CD1c-positive myeloid dendritic cell (primary cell): Measurements from ENCODE around the gene TNNT2.

Experiments
- DNase-seq: peaks from one replicate; pipeline ENCODE4 v3.0.0-alpha.2; 2016; ENCODE audit errors: extremely low spot score

TNNT2 gene

DNA sequence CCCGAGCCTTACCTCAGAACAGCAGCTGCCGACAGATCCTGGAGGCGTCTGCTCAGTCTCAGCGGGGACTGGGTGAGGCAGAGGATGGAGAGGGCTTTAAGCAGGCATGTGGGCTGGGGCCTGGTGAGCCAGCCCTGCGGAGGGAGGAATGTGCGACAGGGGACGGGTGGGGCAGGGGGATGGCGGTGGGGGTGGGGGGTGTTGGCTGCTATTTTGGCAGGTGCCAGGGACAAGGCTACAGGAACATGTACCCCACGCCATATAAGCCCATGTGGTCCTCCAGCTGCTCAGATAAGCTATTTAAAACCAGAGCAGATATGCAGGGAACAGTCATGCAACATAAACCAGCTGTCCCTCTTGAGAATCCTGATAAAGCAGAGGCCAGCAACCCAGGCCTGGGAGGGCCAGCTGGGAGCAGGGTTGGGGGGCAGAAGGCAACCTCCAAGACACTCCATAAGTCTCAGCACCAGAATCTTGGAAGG, at the start of gene TNNT2:
Gene TNNT2 (minus strand): TSS at position 70 of the 482 bp plus-strand sequence. CDS start 4,426 bp downstream, outside the sequence.
- no peak for DNase-seq

DNA sequence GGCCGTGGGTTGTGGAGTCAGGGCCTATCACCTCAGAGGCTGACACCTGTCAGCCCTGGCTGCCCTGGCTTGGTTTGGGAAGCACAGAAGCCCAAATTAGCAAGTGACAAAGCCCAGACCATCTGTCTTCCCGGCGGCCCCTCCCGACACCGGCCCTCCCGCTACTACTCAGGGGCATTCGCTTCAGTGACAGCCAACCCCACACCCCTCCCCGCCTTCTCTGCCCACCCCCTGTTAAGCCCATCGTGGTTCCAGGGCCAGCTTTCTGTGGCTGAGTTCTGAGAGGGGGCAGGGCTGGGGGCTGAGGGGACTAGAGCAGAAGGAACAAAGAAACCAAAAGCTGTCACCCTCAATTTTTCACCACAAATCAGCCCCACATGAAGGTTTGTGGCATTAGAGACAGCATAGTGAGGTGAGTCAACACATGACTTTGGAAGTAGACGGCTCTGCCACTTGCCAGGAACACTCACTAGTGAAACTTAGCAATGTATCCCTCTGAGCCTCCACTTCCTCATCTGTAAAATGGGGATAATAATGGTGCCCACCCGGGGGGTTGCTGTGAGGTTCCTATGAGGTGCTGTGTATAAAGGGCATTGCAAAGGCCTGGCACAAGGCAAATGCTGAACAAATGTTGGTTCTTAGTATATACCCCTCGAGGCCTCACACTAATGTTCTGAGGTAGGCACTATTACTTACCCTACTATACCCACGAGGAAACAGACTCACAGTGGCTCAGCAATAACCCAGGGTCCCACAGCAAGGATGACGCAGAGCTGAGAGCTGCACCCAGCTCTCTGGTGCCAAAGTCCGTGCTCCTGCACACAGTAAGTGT, 49.2 kb upstream of the TNNT2 start:
- DNase-seq = no peak

DNA sequence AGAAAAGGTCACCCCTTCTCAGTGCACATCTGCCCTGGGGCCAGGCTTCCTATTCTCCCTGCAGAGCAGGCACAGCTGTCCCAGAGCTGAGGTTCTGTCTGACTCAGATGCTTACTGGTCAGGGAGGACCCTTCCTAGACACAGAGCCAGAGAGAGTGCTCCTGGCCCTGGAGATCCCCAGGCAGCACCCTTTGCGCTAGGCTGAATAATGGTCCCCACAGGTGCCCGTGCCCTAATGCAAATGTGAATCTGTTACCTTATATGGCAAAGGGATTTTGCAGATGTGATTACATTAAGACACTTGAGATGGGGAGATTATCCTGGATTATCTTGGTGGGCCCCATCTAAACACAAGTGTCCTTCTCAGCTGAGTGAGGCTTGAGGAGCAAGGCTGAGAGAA, 46.7 kb upstream of the TNNT2 start:
- DNase-seq = no peak

DNA sequence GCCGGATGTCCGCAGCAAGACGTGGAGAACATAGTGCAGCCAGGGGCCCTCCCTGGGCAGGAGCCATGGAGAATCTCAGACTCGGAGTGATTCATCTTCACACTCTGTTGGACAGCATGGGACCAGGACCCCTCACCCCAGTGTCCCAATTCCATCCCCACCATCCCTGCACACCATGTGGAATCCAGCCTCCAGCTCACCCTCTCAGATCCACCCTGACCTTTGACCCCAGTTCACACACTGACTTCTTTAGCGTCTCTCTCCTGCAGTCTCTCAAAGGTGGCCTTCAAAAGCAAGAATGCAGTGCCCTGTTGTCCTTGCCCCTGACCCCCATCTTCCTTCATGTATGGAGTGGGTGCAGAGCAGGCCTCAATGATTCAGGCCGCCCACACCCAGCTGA, 46.2 kb upstream of the TNNT2 start:
- no peak for DNase-seq

DNA sequence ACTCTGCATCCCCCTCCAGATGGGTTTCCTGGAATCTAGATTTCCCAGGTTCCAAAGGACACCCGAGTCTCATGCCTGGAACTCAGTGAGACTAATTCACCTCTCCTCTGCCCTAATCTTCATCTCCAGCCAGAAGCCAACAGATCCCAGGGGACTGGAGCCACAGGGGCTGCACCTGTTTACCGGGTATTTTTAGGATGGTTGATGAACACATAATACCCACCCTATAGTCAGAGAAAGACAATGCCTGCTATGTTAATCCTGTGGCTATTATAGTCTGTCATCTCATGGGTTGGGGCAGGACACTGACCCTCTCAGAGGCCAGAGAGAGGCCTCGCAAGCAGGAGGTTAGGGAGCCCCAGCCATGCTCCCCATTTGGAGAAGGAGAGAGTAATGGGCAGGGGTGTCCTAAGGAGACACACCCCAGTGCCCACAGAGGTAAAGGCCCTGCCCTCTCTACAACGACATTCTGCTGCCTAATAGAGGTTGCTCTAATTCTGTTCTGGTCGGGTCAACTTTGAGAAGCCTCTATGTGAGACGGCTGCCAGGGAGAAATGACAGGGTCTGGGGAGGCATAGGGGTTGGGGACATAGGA, 45.1 kb upstream of the TNNT2 start:
- no peak for DNase-seq

DNA sequence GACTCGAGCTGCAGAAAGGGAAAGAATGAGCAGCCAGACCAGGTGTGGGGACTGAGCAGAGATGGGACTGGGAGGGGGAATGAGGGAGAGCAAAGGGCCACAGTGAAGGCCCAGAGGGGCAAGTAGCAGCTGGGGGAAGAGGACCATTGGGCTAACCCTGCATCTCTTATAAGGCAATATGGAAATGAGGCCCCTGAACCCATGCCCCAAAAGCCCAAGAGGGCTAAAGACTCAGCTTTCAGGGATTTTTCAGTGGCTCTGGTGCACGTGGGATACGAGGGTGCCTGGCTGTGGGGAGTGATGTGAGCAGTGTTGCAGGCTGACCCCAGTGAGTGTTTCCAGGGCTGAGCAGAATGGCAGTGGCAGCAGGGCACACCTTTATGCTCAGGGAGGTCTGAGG, 44.5 kb upstream of the TNNT2 start:
- no peak for DNase-seq

DNA sequence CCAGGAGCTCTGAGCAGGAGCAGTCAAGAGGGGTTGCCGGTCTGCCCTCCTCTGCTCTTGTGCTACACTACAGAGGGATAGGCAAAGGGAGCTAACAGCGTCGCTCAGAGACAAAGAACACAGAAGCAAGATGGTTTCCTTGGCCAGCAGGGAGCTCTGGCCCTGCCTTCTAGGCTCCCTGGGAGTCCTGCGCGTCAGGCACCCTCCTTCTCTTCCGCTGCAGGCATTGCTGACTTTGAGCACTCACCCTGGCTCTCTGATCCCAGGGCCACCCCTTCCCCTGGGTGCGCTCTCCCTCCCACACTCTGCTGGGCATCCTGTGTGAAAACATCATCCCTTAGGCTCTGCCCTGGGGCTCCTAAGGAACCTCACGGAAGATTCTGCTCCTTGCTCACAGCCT, 43.6 kb upstream of the TNNT2 start:
- DNase-seq = no peak

DNA sequence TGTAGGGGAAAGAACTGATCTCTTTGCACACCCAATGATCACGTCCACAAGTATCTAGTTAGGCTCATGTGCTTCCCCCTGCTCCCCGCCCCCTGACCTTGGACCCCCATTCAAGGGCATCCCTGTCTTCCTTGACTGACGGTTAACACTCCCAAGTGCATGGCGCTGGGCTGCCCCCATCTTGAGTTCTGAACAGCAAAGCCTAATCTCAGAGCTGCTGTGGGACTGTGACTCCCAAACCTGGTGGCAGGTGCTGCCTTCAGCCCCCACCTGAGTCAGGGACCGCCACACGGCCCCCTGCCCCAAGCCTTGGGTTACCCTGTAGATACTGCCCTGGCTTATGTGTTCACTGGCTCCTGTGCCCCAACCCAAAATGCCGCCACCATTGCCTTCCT, 43.1 kb upstream of the TNNT2 start:
- DNase-seq = no peak

DNA sequence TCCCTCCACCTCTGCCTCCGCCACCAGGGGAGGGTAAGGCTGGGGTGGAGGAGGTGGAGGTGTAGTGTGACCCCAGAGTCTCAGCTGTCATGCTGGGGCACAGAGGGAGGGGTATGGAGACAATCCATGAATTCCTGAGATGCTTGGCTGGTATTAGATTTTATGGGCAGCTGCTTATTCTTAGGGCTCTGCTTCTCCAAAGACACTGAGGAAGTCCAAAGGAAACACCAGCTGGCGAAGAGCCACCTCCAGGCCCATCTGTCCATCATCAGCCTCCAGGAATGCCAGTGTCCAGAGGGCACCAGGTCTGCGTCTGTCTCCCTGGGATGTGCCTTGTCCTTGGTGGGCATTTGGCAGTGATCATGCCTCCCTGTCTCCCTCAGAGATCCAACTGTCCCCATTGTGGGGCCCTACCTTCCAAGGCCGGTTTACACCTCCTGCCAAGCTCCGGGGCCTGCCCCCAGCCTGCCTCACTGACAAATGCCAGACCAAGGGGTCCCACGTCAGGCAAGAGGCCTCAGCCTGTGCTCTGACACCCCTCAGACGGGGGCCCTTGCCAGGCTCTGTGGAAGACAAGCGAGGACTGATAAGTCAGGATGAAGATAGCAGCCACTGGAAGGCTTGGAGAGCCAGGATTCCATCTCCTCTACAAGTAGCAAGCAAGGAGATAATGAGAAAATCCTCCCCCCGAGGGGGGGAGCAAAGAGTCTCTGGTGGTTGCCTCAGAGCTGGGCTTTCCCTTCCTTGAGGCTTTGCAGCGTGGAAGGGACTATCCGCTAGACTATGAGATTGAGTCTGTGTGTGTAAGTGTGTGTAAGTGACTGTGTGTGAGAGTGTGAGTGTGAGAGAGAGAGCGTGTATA, 42.5 kb upstream of the TNNT2 start:
- DNase-seq = no peak

DNA sequence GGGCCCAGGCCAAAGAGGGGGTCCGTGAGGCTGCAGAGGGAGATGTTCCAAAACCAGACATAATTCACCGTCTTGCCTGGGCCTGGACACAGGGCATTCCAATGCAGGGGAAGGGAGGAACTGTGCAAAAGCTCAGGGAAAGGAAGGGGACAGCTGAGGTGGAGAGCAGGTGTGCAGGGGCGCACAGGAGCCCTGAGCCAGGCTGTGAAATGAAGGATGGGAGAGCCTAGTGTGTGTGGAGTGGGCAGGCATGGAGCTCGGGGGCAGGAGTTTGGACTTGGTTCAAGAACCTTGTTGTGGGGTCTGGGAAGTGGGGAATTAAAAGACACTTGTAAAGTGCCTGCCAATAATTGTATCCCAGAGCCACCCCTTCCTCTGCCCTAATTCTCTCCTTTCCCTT, 41.8 kb upstream of the TNNT2 start:
- DNase-seq = no peak

DNA sequence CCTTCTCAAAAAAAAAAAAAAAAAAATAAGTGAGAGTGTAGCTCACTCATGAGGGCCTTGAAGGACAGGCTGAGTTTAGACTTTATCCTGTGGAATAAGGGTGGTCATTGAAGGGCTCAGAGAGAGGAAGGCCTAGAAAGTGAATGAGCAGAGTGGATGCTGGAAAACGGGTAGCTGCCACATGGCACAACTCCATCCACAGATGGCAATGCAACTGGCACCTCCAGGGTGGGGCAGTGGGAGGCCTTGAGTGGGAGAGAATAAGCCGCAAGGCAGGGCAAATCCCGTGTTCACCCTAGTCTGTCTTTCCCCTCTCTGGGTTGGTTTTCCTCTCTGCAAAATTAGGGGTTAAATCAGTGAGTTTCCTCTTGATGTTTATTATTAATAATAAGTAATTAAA, 41.0 kb upstream of the TNNT2 start:
- DNase-seq = no peak

DNA sequence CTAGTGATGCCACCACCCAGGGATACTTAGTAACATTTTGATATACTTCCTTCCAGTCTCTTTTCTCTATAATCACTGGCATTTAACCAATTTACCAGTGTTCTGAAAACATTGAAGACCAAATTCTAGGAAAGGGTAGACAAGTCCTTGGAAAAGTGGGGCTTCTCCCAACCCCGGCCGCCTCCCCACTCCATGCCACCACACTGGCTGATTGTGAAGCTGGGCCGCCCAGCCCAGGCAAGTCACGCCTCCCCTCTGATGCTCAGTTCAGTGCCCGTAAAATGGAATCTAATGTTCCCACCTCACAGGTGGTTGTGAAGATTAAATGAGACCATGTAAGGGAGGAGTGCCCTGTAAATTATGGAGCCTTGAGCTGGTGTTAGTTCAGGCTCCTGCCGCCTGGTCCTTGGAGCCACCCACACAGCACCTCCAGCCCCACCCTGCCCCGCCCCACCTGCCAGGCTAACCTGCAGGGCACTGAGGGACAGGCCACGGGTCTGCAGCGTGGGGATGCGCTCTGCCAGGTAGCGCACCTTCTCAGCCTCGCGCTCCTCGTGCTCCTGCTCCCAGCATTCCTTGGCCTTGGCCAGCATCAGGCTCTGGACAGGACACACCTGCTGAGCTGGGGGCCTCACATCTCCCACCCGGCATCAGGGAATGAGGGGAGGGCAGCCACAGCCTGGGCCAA, 36.7 kb upstream of the TNNT2 start:
- no peak for DNase-seq

DNA sequence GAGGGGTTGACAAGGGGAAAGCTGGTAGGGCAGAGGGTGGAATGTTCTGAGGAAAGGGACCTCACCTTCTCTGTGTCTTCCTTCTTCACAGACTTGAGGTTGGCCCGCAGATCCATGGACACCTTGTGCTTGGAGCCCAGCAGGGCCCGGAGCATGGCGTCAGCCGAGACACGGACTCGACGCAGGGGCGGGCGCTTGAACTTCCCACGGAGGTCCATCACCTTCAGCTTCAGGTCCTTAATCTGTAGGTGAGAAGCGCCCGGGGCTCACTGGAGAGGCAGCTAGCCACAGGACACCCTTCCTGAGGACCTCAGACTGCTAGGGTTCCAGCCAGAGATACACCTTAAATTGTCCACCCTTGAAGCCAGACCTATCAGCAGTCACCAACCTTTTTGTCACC, 33.8 kb upstream of the TNNT2 start:
- DNase-seq = no peak

DNA sequence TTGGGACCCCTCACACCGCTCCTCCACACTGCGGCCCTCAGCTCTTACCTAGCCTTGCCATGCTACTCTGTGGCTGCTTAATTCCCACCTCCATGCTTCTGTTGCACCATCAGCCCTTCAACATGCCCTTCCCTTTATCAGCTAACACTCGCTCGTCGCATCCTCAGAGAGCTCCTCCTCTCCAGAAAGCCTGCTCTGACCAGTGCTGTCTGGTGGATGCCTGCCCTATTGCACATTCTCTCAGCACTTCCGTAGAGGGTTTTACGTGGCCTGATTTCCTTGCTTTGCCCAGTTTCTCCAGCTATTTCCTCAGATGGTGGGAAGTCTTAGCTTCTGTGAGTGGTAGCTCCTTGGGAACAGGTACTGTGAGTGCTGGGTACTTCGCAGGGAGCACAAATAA, 32.0 kb upstream of the TNNT2 start:
- DNase-seq = no peak

DNA sequence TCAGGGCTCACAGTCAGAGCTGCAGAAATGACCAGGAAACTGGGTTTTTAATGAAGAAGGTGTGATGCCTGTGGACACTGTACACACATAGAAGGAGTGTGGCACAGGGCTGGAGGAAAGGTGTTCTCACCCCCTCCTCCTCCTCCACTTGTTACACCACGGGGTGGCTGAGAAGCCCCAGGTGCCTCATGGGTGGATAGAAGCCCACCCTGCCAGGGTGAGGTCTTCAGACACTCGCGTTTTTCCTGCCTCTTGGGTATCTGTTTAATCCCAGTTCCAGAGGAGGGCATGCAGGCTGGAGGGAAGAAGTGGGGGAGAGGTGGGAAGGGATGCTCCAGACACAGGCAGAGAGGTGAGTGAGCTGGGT, 31.3 kb upstream of the TNNT2 start:
- no peak for DNase-seq

DNA sequence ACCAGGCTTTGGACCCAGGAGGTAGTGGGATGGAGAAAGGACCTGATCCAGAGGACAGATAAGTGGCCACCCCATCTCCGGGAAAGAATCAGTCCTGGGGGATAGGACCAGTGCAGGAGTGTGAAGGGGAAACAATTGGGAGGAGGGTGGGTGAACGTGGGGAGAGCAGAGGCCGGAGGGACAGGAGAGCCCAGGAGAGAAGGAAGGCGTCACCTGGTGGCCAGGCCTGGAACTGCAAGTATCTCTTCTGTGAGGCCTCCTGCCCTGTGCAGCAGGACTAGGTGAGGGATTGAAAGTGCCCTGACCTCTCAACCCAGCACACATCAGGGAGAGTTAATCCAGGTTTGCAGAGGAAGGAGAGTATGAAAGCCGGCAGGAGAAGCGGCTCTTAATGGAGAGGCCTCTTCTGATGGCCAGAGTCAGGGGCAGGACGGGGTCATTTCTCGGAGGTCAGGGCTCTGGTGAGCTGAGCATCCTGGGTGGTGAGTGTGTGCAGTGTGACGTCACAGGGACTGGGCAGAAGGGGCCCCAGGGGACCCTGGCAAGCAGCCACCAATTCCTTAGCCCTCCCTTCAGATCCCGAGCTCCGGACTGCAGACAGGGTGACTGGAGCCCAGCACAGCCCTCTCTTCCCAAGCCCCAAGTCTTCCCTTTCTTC, 30.8 kb upstream of the TNNT2 start:
- DNase-seq = peak; percentile 72

DNA sequence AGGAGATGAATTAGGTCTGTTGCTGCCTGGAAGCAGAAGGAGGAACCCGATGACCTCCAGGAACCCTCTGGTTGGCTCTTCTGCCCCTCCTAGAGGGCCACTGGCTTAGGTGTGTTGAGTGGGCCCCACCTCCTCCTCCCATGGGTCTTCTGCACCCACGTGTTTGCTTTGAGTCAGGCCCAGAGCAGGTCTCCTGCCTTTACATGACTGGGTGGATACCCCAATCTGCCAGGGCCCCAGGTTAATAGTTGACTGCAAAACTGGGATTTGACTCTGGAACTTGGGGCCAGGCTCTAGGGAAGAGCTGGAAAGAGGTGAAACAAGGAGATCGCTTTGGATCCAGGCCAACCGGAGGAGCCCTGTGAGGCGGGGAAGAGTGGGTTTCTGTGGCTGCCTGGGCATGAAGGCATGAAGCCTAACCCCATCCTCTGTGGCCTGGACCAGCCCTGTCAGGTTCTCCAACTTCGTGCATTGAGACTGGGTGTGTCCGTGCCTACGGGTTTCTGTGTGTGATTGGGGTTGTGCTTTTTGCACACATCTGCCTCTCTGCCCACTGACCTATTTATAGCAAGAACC, 29.4 kb upstream of the TNNT2 start:
- no peak for DNase-seq

DNA sequence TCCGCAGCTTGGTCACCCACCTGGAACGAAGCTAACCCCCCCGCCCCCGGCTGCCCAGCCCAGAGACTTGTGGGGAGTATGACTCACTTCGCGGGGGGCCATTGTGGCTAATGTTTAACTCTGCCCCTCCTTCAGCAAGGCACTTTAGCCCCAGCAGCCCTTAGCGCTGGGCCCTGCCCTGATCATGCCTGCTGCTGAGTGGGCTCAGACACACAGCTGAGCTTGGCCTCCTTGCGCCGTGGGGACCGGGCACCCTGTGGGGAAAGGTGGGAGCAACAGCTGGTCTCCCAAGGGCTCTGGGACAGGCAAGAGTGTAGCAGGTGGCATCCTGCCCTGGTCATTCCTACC, 28.0 kb upstream of the TNNT2 start:
- no peak for DNase-seq

DNA sequence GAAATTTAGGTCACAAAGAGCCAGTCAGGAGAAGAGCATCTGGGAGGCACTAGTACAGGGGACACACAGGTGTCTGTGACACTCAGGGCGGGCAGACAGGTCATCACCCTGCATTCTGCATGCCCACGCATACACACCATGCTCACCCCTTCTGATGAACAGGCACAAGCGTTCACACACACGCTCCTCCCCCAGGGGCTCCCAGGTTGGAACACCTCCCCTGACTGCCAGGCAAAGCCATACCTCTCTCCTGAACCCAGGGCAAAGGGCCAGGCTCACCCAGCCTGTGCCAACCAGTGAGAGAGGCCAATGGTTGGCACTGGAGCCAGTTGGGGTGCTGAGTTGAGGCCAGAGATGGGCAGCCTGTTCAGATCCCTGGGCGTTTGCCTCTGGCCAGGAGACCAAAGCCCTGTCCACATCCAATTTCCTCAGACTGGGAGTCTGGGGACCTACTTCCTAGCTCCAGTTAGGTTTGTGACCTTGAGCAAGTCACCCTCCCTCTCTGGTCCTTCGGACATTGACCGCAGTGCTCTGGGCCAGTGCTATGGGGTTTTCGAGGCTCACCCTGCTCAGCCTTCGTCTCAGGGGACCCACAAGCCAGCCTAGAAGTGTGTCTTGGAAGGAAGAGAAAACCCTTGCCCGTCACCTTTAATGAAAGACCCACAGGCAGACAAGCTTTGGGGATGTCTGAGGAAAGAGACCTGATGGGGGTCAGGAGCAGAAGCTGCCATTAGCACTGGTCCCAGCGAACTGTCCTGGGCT, 27.4 kb upstream of the TNNT2 start:
- no peak for DNase-seq

DNA sequence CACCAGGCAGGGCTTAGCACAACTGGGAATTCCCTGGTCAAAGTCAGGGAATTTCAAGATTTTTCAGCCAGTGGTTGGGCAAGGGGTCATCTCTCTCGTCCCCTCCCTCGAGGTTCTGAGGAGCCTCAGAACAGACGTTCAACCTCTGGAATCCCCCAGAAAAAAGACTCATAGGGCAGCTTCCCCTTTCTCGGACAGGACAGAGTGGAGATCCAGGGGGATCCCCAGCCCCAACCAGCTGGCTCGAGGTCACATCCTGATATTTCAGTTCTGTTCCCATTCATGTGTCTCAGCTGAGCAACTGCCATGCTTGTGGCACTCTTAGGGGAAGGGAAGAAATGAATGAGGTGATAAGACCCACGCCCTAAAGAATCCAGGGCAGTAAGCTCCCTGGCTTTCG, 26.6 kb upstream of the TNNT2 start:
- peak; percentile 20 for DNase-seq
